ENCODE data around the gene CCDC170. TPM values are rescaled to one million over a fixed set of nuclear protein-coding genes. Genes with fewer than 3 reads are reported as not detected.

Gene CCDC170
- total and polyA plus RNA-seq, 2 experiments from 2014 or later = 1.2 TPM

DNA sequence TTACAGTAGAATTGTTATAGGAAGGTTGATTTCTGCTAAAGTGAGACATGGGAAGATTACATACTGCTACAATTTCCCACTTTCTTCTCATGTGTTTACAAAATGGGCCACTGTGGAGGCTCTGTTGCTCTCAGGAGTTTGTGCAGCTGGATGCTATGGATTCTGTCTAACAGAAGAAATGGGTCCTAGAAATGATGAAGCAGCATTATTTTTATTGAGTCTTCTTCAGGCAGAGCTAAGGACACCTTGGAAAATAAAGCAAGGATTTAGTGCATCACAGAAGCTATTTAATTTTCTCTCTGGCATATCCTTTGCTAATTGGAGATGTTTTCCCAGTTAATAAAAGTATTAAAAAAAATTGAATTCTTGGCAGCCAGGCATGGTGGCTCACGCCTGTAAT is 29.2 kb downstream of the CCDC170 start:
- H2AFZ ChIP-seq = no peak overlapping the region
- no peaks in the 10 kb centered on the region for H3K36me3 ChIP-seq (replicated peaks; ENCODE audit: insufficient read depth, low read depth)
- WGBS (ENCODE audit: low lambda C conversion rate, missing lambda C conversion rate) = 67% methylated on average over 1 of the region's 1 CpG
- H3K4me2 ChIP-seq = no peak overlapping the region
- no peak overlapping the region for H3K27ac ChIP-seq
- H3K4me3 ChIP-seq = no peak overlapping the region
- no peaks in the 10 kb centered on the region for H3K27me3 ChIP-seq
- H3K79me2 ChIP-seq = no peaks in the 10 kb centered on the region
- DNase-seq (ENCODE audit: low spot score) = no peak
- no peaks in the 10 kb centered on the region for H3K4me1 ChIP-seq (ENCODE audit: insufficient read depth)
- no peaks in the 10 kb centered on the region for H4K20me1 ChIP-seq (ENCODE audit: insufficient read depth, poor library complexity, severe bottlenecking)
- no peaks in the 10 kb centered on the region for H3K9me3 ChIP-seq (ENCODE audit: low read depth)
- TF ChIP-seq, protein P1, sequence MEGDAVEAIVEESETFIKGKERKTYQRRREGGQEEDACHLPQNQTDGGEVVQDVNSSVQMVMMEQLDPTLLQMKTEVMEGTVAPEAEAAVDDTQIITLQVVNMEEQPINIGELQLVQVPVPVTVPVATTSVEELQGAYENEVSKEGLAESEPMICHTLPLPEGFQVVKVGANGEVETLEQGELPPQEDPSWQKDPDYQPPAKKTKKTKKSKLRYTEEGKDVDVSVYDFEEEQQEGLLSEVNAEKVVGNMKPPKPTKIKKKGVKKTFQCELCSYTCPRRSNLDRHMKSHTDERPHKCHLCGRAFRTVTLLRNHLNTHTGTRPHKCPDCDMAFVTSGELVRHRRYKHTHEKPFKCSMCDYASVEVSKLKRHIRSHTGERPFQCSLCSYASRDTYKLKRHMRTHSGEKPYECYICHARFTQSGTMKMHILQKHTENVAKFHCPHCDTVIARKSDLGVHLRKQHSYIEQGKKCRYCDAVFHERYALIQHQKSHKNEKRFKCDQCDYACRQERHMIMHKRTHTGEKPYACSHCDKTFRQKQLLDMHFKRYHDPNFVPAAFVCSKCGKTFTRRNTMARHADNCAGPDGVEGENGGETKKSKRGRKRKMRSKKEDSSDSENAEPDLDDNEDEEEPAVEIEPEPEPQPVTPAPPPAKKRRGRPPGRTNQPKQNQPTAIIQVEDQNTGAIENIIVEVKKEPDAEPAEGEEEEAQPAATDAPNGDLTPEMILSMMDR (IDR thresholded peaks at IDR 0.05; ENCODE audit: poor library complexity) = no peak
- TF ChIP-seq EZH2phosphoT487 (IDR thresholded peaks at IDR 0.05; ENCODE audit: low read depth, severe bottlenecking, unreplicated experiment) (no peak), EZH2 (IDR thresholded peaks at IDR 0.05; ENCODE audit: borderline replicate concordance) (no peak)
- no peaks in the 10 kb centered on the region for H3K9me2 ChIP-seq (replicated peaks; ENCODE audit: insufficient read depth)

DNA sequence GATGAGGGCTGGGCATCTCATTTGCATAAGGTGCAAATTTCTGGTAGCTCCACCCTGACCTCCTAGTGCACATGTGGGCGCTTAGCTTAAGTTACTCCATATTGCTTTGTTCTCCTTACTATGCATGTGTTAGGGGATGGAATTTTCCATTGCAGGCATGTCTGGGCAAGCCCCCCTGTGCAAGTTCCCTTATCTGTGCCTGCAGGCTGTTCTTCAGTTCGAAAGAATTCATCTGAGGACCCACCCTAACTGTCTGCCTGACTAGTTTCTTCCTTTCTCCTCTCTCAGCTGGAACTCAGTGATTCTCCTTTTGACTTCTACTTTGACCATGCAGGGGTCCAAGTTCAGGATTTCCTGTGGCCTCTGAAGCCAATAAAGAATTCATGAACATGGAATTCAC is 30.2 kb downstream of the CCDC170 start:
- H3K27ac ChIP-seq = no peak overlapping the region
- no peak for DNase-seq (ENCODE audit: low spot score)
- no peaks in the 10 kb centered on the region for H3K9me3 ChIP-seq (ENCODE audit: low read depth)
- 82% methylated on average over 2 of the region's 2 CpGs for WGBS (ENCODE audit: low lambda C conversion rate, missing lambda C conversion rate)
- TF ChIP-seq EZH2phosphoT487 (IDR thresholded peaks at IDR 0.05; ENCODE audit: low read depth, severe bottlenecking, unreplicated experiment) (no peak), EZH2 (IDR thresholded peaks at IDR 0.05; ENCODE audit: borderline replicate concordance) (no peak)
- TF ChIP-seq, protein P1 (IDR thresholded peaks at IDR 0.05; ENCODE audit: poor library complexity) = no peak
- no peak overlapping the region for H3K4me2 ChIP-seq
- H4K20me1 ChIP-seq (ENCODE audit: insufficient read depth, poor library complexity, severe bottlenecking) = no peaks in the 10 kb centered on the region
- H2AFZ ChIP-seq = no peak overlapping the region
- no peaks in the 10 kb centered on the region for H3K27me3 ChIP-seq
- no peaks in the 10 kb centered on the region for H3K79me2 ChIP-seq
- H3K9me2 ChIP-seq (replicated peaks; ENCODE audit: insufficient read depth) = no peaks in the 10 kb centered on the region
- no peak overlapping the region for H3K4me3 ChIP-seq
- no peaks in the 10 kb centered on the region for H3K4me1 ChIP-seq (ENCODE audit: insufficient read depth)
- no peaks in the 10 kb centered on the region for H3K36me3 ChIP-seq (replicated peaks; ENCODE audit: insufficient read depth, low read depth)

DNA sequence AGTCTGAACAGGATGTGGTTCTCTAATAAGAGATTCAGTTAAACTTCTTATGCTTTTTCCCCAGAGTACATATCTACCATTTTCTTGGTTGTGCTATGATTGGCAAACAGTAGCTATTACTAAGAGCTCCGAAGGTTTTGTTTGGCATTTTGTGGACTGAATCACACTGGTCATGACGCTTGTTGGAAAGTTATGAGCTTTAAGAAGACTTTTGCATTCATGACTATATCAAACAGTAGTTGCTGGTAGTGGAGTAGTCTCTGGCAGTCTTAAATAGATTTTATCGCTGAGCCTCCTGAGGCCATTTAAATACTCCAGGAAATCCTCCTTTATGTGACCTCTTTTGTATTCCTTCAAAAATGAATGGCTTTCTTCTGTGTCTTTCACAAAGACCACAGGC is 40.8 kb downstream of the CCDC170 start:
- no peak overlapping the region for H2AFZ ChIP-seq

More for the DNA sequence above, 40.8 kb downstream of the CCDC170 start:
- TF ChIP-seq, protein P1 (IDR thresholded peaks at IDR 0.05; ENCODE audit: poor library complexity) = no peak
- TF ChIP-seq EZH2 (IDR thresholded peaks at IDR 0.05; ENCODE audit: borderline replicate concordance) = no peak
- no peak for TF ChIP-seq EZH2phosphoT487 (IDR thresholded peaks at IDR 0.05; ENCODE audit: low read depth, severe bottlenecking, unreplicated experiment)
- H3K9me2 ChIP-seq (replicated peaks; ENCODE audit: insufficient read depth) = no peaks in the 10 kb centered on the region
- no peak overlapping the region for H3K4me3 ChIP-seq
- no peaks in the 10 kb centered on the region for H3K27me3 ChIP-seq
- no peaks in the 10 kb centered on the region for H3K9me3 ChIP-seq (ENCODE audit: low read depth)
- no peaks in the 10 kb centered on the region for H4K20me1 ChIP-seq (ENCODE audit: insufficient read depth, poor library complexity, severe bottlenecking)
- 89% methylated on average over 3 of the region's 3 CpGs for WGBS (ENCODE audit: low lambda C conversion rate, missing lambda C conversion rate)
- no peaks in the 10 kb centered on the region for H3K36me3 ChIP-seq (replicated peaks; ENCODE audit: insufficient read depth, low read depth)
- H3K27ac ChIP-seq = no peak overlapping the region
- H3K4me1 ChIP-seq (ENCODE audit: insufficient read depth) = no peaks in the 10 kb centered on the region
- DNase-seq (ENCODE audit: low spot score) = no peak
- no peaks in the 10 kb centered on the region for H3K79me2 ChIP-seq
- H3K4me2 ChIP-seq = no peak overlapping the region
